Breast epithelium (tissue), 4 donors: Measurements from ENCODE around the gene SYDE2. TPM values are rescaled to one million over a fixed set of nuclear protein-coding genes. Genes with fewer than 3 reads are reported as not detected.

Experiments
- DNase-seq, 2 donors: peaks; one replicate each; pipeline ENCODE4 v3.0.0-alpha.2; 2019; ENCODE audit warnings: low spot score in 2 of 2
- H3K27ac ChIP-seq, 2 donors: fragments of 200-600 bp; sonication (generic) in 1 of 2; one replicate each; pipeline ENCODE4 v1.5.1; 2016 to 2019; ENCODE audit warnings: mild to moderate bottlenecking in 1 of 2
- H3K27me3 ChIP-seq, 2 donors: fragments of 200-600 bp; sonication (generic) in 1 of 2; one replicate each; pipeline versions ENCODE4 v1.5.1 to v1.6.0; 2017 to 2019; ENCODE audit warnings: control low read depth in 1 of 2, mild to moderate bottlenecking in 1 of 2
- H3K36me3 ChIP-seq: fragments of 200-600 bp; one replicate; pipeline ENCODE4 v1.5.1; 2019
- H3K4me1 ChIP-seq, 2 donors: fragments of 200-600 bp; sonication (generic); one replicate each; pipeline ENCODE4 v1.5.1; 2016 to 2019; ENCODE audit warnings: control low read depth in 1 of 2
- H3K4me3 ChIP-seq, 3 donors: fragments of 200-600 bp; sonication (generic); 1 replicate in 2 of 3; 2 replicates in 1 of 3; pipeline ENCODE4 v1.5.1; 2016 to 2019; ENCODE audit warnings: mild to moderate bottlenecking in 3 of 3, moderate library complexity in 2 of 3
- H3K9me3 ChIP-seq, 2 donors: fragments of 200-600 bp; sonication (generic) in 1 of 2; one replicate each; pipeline ENCODE4 v1.5.1; 2016 to 2019; ENCODE audit warnings: control low read depth in 1 of 2
- CTCF ChIP-seq, 3 donors: fragments of 450-650 bp; IDR thresholded peaks; one replicate each; pipeline ENCODE4 v1.5.1; 2016 to 2017; ENCODE audit warnings: antibody characterized with exemption in 3 of 3, mild to moderate bottlenecking in 3 of 3, moderate library complexity in 3 of 3
- POLR2A ChIP-seq: fragments of 450-650 bp; IDR thresholded peaks from one replicate; pipeline ENCODE4 v1.6.1; 2016; ENCODE audit warnings: antibody characterized with exemption, mild to moderate bottlenecking, moderate library complexity
- POLR2AphosphoS5 ChIP-seq, 3 donors: sonication (generic); formaldehyde crosslinking; IDR thresholded peaks; one replicate each; pipeline ENCODE4 v1.6.1; 2017; ENCODE audit warnings: antibody characterized with exemption in 3 of 3
- intact Hi-C: fragments of 100-400 bp; cut with DNase I; formaldehyde crosslinking; loops from one replicate; pipeline ENCODE4 v1.15.1; 2023; ENCODE audit warnings: low total_unique reads
- total RNA-seq, 3 donors: library from RNA; depleted of rRNA; stranded (reverse); fragments of >200 nt; gene quantifications; one replicate each; pipeline ENCODE4 v1.1.0, GENCODE V29; 2016

The SYDE2 gene
- total RNA-seq, 3 donors from 2014 or later: 10.6 to 26.5 (median 15.4) TPM

GRCh38 chr1:85118751-85119150 is 82.1 kb downstream of the SYDE2 start:
- Histone ChIP-seq H3K4me3 (no peak overlapping the region), H3K9me3 (no peaks in the 10 kb centered on the region), H3K27ac (no peak overlapping the region), H3K36me3 (no peaks in the 10 kb centered on the region), H3K4me1 (no peaks in the 10 kb centered on the region), H3K27me3 (no peaks in the 10 kb centered on the region)
- no peak for DNase-seq
- TF ChIP-seq CTCF (IDR thresholded peaks at IDR 0.05): no peak
- TF ChIP-seq POLR2A: no peak
- TF ChIP-seq POLR2AphosphoS5 (IDR thresholded peaks at IDR 0.05): no peak
- intact Hi-C loops: no loop called here

GRCh38 chr1:85116856-85117255 is 84.0 kb downstream of the SYDE2 start:
- Histone ChIP-seq H3K36me3 (no peaks in the 10 kb centered on the region), H3K4me3 (no peak overlapping the region), H3K4me1 (no peaks in the 10 kb centered on the region), H3K9me3 (no peaks in the 10 kb centered on the region), H3K27ac (no peak overlapping the region), H3K27me3 (no peaks in the 10 kb centered on the region)
- intact Hi-C loops: no loop called here
- TF ChIP-seq POLR2AphosphoS5 (IDR thresholded peaks at IDR 0.05) (no peak), POLR2A (no peak), CTCF (IDR thresholded peaks at IDR 0.05) (no peak)
- no peak for DNase-seq

GRCh38 chr1:85115933-85116332 is 84.9 kb downstream of the SYDE2 start:
- TF ChIP-seq POLR2AphosphoS5 (IDR thresholded peaks at IDR 0.05) (no peak), CTCF (IDR thresholded peaks at IDR 0.05) (no peak), POLR2A (no peak)
- no peak for DNase-seq
- no peak overlapping the region for H3K27ac ChIP-seq
- no peaks in the 10 kb centered on the region for H3K4me1 ChIP-seq
- H3K9me3 ChIP-seq: no peaks in the 10 kb centered on the region
- intact Hi-C loops: no loop called here
- H3K36me3 ChIP-seq: no peaks in the 10 kb centered on the region
- no peak overlapping the region for H3K4me3 ChIP-seq
- H3K27me3 ChIP-seq: no peaks in the 10 kb centered on the region

- no peaks in the 10 kb centered on the region for H3K27me3 ChIP-seq
- no peak for DNase-seq
- TF ChIP-seq CTCF (IDR thresholded peaks at IDR 0.05) (no peak), POLR2AphosphoS5 (IDR thresholded peaks at IDR 0.05) (no peak), POLR2A (no peak)
- no peaks in the 10 kb centered on the region for H3K36me3 ChIP-seq
- H3K27ac ChIP-seq: no peak overlapping the region
- intact Hi-C loops: no loop called here
- H3K9me3 ChIP-seq: no peaks in the 10 kb centered on the region
- H3K4me3 ChIP-seq: no peak overlapping the region
- no peaks in the 10 kb centered on the region for H3K4me1 ChIP-seq
Observed at GRCh38 chr1:85111695-85112094, 89.1 kb downstream of the SYDE2 start.

GRCh38 chr1:85109475-85109874 is 91.3 kb downstream of the SYDE2 start:
- Histone ChIP-seq H3K27me3 (no peaks in the 10 kb centered on the region), H3K4me3 (no peak overlapping the region), H3K36me3 (no peaks in the 10 kb centered on the region), H3K27ac (no peak overlapping the region), H3K9me3 (no peaks in the 10 kb centered on the region), H3K4me1 (no peaks in the 10 kb centered on the region)
- TF ChIP-seq CTCF (IDR thresholded peaks at IDR 0.05) (peak; percentile 43 to 84 (median 83)), POLR2A (no peak)
- intact Hi-C loops: loop anchor here (5.0 kb wide), 1 partner anchor 1028 kb away; no protein-coding TSS in a partner anchor
- peak; percentile 21 to 56 for DNase-seq

Other genes with a start within 250 kb of the SYDE2 start
- 1 to 10 TPM in 2 of 3 donors, under 1 TPM in 1; 0.33 to 3.8 (median 1.6) TPM for gene MCOLN2, start 203.9 kb downstream of the SYDE2 start, total RNA-seq
- gene MCOLN3, start 152.5 kb downstream of the SYDE2 start, total RNA-seq: 10 to 100 TPM in 1 of 3 donors, 1 to 10 TPM in 2; 2.9 to 13.6 (median 3.2) TPM
- 10 to 100 TPM; 11.6 to 21.6 (median 15.0) TPM for gene C1orf52, start 58.6 kb upstream of the SYDE2 start, total RNA-seq
- gene BCL10, start 75.6 kb upstream of the SYDE2 start, total RNA-seq: 10 to 100 TPM; 16.5 to 23.6 (median 17.7) TPM